Stomach smooth muscle (tissue), 2 donors: Measurements from ENCODE around the gene TOP3A.
A peak's percentile ranks its signal among the peaks of the same experiment; 100 is the strongest.

ENCODE experiments used
- H3K27ac ChIP-seq: one replicate; pipeline ENCODE4 v1.7.0; 2013; ENCODE audit warnings: mild to moderate bottlenecking, low read length, inconsistent platforms
- H3K27me3 ChIP-seq, 2 donors: one replicate each; pipeline ENCODE4 v1.7.0; 2013; ENCODE audit warnings: low read length in 2 of 2; ENCODE audit not compliant: insufficient read depth in 2 of 2, control insufficient read depth in 1 of 2
- H3K36me3 ChIP-seq, 2 donors: one replicate each; pipeline ENCODE4 v1.7.0; 2013; ENCODE audit warnings: low read length in 2 of 2; ENCODE audit not compliant: control insufficient read depth in 2 of 2, insufficient read depth in 2 of 2
- H3K4me1 ChIP-seq: one replicate; pipeline ENCODE4 v1.7.0; 2013; ENCODE audit warnings: low read length; ENCODE audit not compliant: control insufficient read depth, insufficient read depth
- H3K4me3 ChIP-seq, 2 donors: one replicate each; pipeline ENCODE4 v1.7.0; 2013; ENCODE audit warnings: low read length in 2 of 2
- H3K9ac ChIP-seq, 2 donors: one replicate each; pipeline ENCODE4 v1.7.0; 2013; ENCODE audit warnings: low read length in 2 of 2, mild to moderate bottlenecking in 1 of 2
- H3K9me3 ChIP-seq, 2 donors: one replicate each; pipeline ENCODE4 v1.7.0; 2013; ENCODE audit warnings: low read length in 2 of 2; ENCODE audit not compliant: control insufficient read depth in 2 of 2
- donor health status: healthy.
- donor health status: Pancreatic carcinoma.

The TOP3A gene

GRCh38 chr17:18277076-18277475 lies 37.7 kb downstream of the TOP3A start:
- H3K36me3 ChIP-seq: peaks cover 37 to 41% of the 10 kb centered on the region in 2 donors

GRCh38 chr17:18270046-18270931 lies 44.5 kb downstream of the TOP3A start:
- Histone ChIP-seq H3K27me3 (no peaks in the 10 kb centered on the region), H3K4me1 (no peaks in the 10 kb centered on the region), H3K4me3 (no peak overlapping the region), H3K36me3 (peaks cover 5 to 6% of the 10 kb centered on the region in 2 donors), H3K9me3 (no peaks in the 10 kb centered on the region), H3K27ac (no peak overlapping the region), H3K9ac (no peak overlapping the region)

More at GRCh38 chr17:18277076-18277475, 37.7 kb downstream of the TOP3A start:
- H3K9ac ChIP-seq: no peak overlapping the region
- H3K4me1 ChIP-seq: no peaks in the 10 kb centered on the region
- H3K27me3 ChIP-seq: no peaks in the 10 kb centered on the region
- H3K4me3 ChIP-seq: no peak overlapping the region
- H3K27ac ChIP-seq: no peak overlapping the region
- no peaks in the 10 kb centered on the region for H3K9me3 ChIP-seq

- Histone ChIP-seq H3K9ac (no peak overlapping the region), H3K9me3 (no peaks in the 10 kb centered on the region), H3K36me3 (peaks cover 19 to 20% of the 10 kb centered on the region in 2 donors), H3K27ac (no peak overlapping the region), H3K27me3 (no peaks in the 10 kb centered on the region), H3K4me1 (no peaks in the 10 kb centered on the region), H3K4me3 (no peak overlapping the region)
These were observed 46.7 kb downstream of the TOP3A start for GRCh38 chr17:18267927-18268711.

DNA sequence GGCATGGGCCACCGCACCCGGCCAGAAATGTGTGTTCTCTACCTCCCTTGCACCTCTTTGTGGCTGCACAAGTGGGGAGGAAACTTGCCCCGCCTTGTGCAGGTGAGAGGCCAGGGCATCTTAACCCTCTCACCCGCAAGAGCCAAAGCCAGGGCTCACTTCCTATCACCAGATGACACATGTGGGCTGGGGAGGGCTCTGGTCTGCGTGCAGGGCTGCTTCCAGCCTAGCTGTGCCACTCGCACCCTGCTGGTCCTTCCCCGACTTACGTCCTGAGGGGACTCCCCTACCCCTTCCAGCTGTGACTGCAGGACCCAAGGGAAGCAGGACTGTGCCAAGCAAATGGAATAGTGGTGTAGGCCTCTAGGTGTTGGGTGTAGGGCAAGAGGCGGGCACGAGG lies 47.4 kb downstream of the TOP3A start:
- Histone ChIP-seq H3K4me1 (peaks cover 4% of the 10 kb centered on the region), H3K4me3 (no peak overlapping the region), H3K27ac (no peak overlapping the region), H3K9me3 (no peaks in the 10 kb centered on the region), H3K36me3 (peaks cover 21 to 22% of the 10 kb centered on the region in 2 donors), H3K27me3 (no peaks in the 10 kb centered on the region), H3K9ac (no peak overlapping the region)

DNA sequence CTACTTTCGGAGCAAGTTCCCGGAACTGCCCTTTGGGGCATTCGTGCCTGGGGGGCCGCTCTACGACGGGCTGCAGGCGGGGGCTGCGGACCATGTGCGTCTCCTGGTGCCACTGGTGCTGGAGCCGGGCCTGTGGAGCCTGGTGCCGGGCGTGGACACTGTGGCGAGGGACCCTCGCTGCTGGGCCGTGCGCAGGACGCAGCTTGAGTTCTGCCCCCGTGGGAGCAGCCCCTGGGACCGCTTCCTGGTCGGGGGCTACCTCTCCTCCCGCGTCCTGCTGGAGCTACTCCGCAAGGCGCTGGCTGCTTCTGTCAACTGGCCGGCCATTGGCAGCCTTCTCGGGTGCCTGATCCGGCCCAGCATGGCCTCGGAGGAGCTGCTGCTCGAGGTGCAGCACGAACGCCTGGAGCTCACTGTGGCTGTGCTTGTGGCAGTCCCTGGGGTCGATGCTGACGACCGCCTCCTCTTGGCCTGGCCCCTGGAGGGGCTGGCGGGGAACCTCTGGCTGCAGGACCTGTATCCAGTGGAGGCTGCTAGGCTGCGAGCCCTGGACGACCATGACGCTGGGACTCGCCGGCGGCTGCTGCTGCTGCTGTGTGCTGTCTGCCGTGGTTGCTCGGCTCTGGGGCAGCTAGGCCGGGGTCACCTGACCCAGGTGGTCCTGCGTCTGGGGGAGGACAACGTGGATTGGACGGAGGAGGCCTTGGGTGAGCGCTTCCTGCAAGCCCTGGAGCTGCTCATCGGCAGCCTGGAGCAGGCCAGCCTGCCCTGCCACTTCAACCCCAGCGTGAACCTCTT lies 50.7 kb downstream of the TOP3A start:
- H3K27me3 ChIP-seq: no peaks in the 10 kb centered on the region
- no peak overlapping the region for H3K9ac ChIP-seq
- no peaks in the 10 kb centered on the region for H3K9me3 ChIP-seq
- no peak overlapping the region for H3K4me3 ChIP-seq
- peaks cover 21 to 22% of the 10 kb centered on the region in 2 donors for H3K36me3 ChIP-seq
- H3K27ac ChIP-seq: no peak overlapping the region
- H3K4me1 ChIP-seq: peaks cover 30% of the 10 kb centered on the region

GRCh38 chr17:18262641-18263040 lies 52.2 kb downstream of the TOP3A start:
- H3K27me3 ChIP-seq: no peaks in the 10 kb centered on the region
- H3K36me3 ChIP-seq: peaks cover 21 to 22% of the 10 kb centered on the region in 2 donors
- H3K9ac ChIP-seq: no peak overlapping the region
- peaks cover 39% of the 10 kb centered on the region for H3K4me1 ChIP-seq
- H3K9me3 ChIP-seq: no peaks in the 10 kb centered on the region
- no peak overlapping the region for H3K4me3 ChIP-seq
- H3K27ac ChIP-seq: no peak overlapping the region

DNA sequence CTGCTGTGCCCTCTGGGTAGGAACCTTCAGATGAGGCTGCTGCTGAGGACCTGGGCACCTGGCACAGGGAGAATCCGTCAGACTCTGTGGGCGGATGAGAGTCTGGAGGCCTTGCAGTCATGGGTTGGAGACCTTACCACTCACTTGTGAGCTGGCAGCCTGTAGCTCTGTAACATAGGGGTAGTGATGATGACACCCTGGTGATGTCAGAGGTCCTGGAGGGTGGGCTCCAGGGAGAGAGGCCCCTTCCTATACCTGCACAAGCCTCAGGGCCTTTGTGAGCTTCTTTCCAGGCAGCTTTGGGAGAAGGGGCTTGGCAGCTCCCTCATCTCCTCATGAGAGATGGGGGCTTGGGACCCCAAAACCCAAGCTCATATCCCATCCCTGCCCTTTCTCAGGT lies 52.7 kb downstream of the TOP3A start:
- peak overlapping the region; percentile 87 for H3K27ac ChIP-seq
- H3K36me3 ChIP-seq: peaks cover 21 to 22% of the 10 kb centered on the region in 2 donors
- peaks cover 45% of the 10 kb centered on the region for H3K4me1 ChIP-seq
- H3K9ac ChIP-seq: peak overlapping the region; percentile 65 to 84
- no peaks in the 10 kb centered on the region for H3K27me3 ChIP-seq
- H3K4me3 ChIP-seq: peak overlapping the region; percentile 85 to 90
- no peaks in the 10 kb centered on the region for H3K9me3 ChIP-seq

- Histone ChIP-seq H3K36me3 (peaks cover 21 to 22% of the 10 kb centered on the region in 2 donors), H3K9me3 (no peaks in the 10 kb centered on the region), H3K4me3 (peak overlapping the region; percentile 85 to 90), H3K9ac (peak overlapping the region; percentile 65 to 84), H3K4me1 (peaks cover 49% of the 10 kb centered on the region), H3K27ac (peak overlapping the region; percentile 87), H3K27me3 (no peaks in the 10 kb centered on the region)
These were observed 53.1 kb downstream of the TOP3A start for GRCh38 chr17:18261659-18262058.

DNA sequence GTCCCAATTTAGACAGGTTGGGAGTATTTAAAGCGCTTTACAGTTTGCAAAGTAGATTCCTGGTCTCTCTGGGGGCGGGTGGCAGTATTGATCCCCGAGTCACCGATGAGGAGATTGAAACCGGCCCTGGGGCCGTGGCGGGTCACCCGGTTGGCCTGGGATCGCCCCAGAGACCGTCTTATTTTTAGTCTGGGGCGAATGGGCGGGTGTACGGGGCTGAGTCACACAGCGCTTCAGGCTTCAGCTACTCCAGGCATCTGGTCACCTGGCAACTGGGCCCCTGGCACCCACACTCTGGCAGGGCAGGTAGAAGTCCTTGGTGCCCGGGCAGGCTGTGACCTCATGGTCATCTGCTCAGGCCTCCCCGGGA lies 53.7 kb downstream of the TOP3A start:
- peaks cover 53% of the 10 kb centered on the region for H3K4me1 ChIP-seq
- no peaks in the 10 kb centered on the region for H3K9me3 ChIP-seq
- peak overlapping the region; percentile 65 to 84 for H3K9ac ChIP-seq
- peak overlapping the region; percentile 85 to 90 for H3K4me3 ChIP-seq
- H3K27me3 ChIP-seq: no peaks in the 10 kb centered on the region
- H3K27ac ChIP-seq: peak overlapping the region; percentile 87
- H3K36me3 ChIP-seq: peaks cover 22 to 25% of the 10 kb centered on the region in 2 donors
